Bronchial epithelial cell (primary cell): ENCODE measurements around the gene SGPP2. TPM values are rescaled to one million over a fixed set of nuclear protein-coding genes. Genes with fewer than 3 reads are reported as not detected.
A peak's percentile ranks its signal among the peaks of the same experiment; 100 is the strongest.

Experiments used
- DNase-seq: peaks from one replicate; pipeline ENCODE4 v3.0.0-alpha.2; 2010; ENCODE audit warnings: low read depth
- FAIRE-seq: peaks from 2 replicates; lab custom pipeline; 2011; peaks lifted over from hg19 to GRCh38; lab: Jason Lieb, UNC
- H3K27me3 ChIP-seq: 2 replicates; pipeline ENCODE4 v1.5.1; 2011; ENCODE audit warnings: low read length; ENCODE audit not compliant: control insufficient read depth, insufficient read depth
- H3K36me3 ChIP-seq: 2 replicates; pipeline ENCODE4 v1.5.1; 2011; ENCODE audit warnings: low read length; ENCODE audit not compliant: control insufficient read depth, insufficient read depth
- H3K4me3 ChIP-seq: 2 replicates; pipeline ENCODE4 v1.5.1; 2011; ENCODE audit warnings: mild to moderate bottlenecking, low read depth, low read length, control low read depth
- CTCF ChIP-seq: IDR thresholded peaks from 2 replicates; pipeline ENCODE4 v1.5.1; 2011; ENCODE audit warnings: mild to moderate bottlenecking, moderate library complexity, low read length, control low read depth, inconsistent platforms; ENCODE audit not compliant: insufficient read depth, severe bottlenecking
- total RNA-seq: library from RNA; depleted of rRNA; stranded (reverse); fragments of >200 nt; gene quantifications from 2 replicates; pipeline ENCODE4 v1.2.1, GENCODE V29; 2014

Gene SGPP2
- total RNA-seq, 1 donor from 2014 or later = 9.7 TPM

GRCh38 chr2:222506230-222506935, 82.0 kb downstream of the SGPP2 start:
- no peak for TF ChIP-seq CTCF
- FAIRE-seq (no peak), DNase-seq (no peak)
- Histone ChIP-seq H3K27me3 (no peaks in the 10 kb centered on the region), H3K4me3 (no peak overlapping the region), H3K36me3 (no peaks in the 10 kb centered on the region)

GRCh38 chr2:222514901-222515300, 90.6 kb downstream of the SGPP2 start:
- FAIRE-seq (no peak), DNase-seq (no peak)
- TF ChIP-seq CTCF = no peak

GRCh38 chr2:222518570-222519381, 94.4 kb downstream of the SGPP2 start:
- FAIRE-seq (peak; percentile 96), DNase-seq (peak; percentile 89)

More at GRCh38 chr2:222514901-222515300, 90.6 kb downstream of the SGPP2 start:
- H3K4me3 ChIP-seq = no peak overlapping the region
- no peaks in the 10 kb centered on the region for H3K27me3 ChIP-seq
- no peaks in the 10 kb centered on the region for H3K36me3 ChIP-seq

GRCh38 chr2:222521099-222521498, 96.8 kb downstream of the SGPP2 start:
- TF ChIP-seq CTCF = no peak

More at GRCh38 chr2:222518570-222519381, 94.4 kb downstream of the SGPP2 start:
- H3K36me3 ChIP-seq = no peaks in the 10 kb centered on the region
- TF ChIP-seq CTCF = no peak
- no peak overlapping the region for H3K4me3 ChIP-seq
- no peaks in the 10 kb centered on the region for H3K27me3 ChIP-seq

GRCh38 chr2:222522082-222522481, 97.7 kb downstream of the SGPP2 start:
- FAIRE-seq (no peak), DNase-seq (no peak)
- TF ChIP-seq CTCF = no peak
- H3K36me3 ChIP-seq = peaks cover 2% of the 10 kb centered on the region
- no peaks in the 10 kb centered on the region for H3K27me3 ChIP-seq
- H3K4me3 ChIP-seq = no peak overlapping the region

More at GRCh38 chr2:222521099-222521498, 96.8 kb downstream of the SGPP2 start:
- Histone ChIP-seq H3K36me3 (peaks cover 2% of the 10 kb centered on the region), H3K27me3 (no peaks in the 10 kb centered on the region), H3K4me3 (no peak overlapping the region)
- FAIRE-seq = no peak
- no peak for DNase-seq
